Measurements from ENCODE around the gene LRFN2. TPM values are rescaled to one million over a fixed set of nuclear protein-coding genes. Genes with fewer than 3 reads are reported as not detected.

Gene LRFN2
- polyA plus RNA-seq (not detected in 3 replicates), polyA minus RNA-seq (not detected in 3 replicates)
- polyA plus RNA-seq (2011; ENCODE audit: low read depth) = not detected
- not detected in 2 replicates for polyA plus RNA-seq (2011; cell fraction: cytosol; rRNA removed)
- not detected in 2 replicates for polyA plus RNA-seq (2011; cell fraction: nucleus; rRNA removed)
- polyA plus RNA-seq (2012; ENCODE audit: low replicate concordance) = not detected in 2 replicates
- polyA minus RNA-seq (2011; cell fraction: cytosol; rRNA and poly(A)+ RNA removed) = not detected
- not detected in 2 replicates for polyA minus RNA-seq (2011; cell fraction: nucleus; rRNA and poly(A)+ RNA removed)

DNA sequence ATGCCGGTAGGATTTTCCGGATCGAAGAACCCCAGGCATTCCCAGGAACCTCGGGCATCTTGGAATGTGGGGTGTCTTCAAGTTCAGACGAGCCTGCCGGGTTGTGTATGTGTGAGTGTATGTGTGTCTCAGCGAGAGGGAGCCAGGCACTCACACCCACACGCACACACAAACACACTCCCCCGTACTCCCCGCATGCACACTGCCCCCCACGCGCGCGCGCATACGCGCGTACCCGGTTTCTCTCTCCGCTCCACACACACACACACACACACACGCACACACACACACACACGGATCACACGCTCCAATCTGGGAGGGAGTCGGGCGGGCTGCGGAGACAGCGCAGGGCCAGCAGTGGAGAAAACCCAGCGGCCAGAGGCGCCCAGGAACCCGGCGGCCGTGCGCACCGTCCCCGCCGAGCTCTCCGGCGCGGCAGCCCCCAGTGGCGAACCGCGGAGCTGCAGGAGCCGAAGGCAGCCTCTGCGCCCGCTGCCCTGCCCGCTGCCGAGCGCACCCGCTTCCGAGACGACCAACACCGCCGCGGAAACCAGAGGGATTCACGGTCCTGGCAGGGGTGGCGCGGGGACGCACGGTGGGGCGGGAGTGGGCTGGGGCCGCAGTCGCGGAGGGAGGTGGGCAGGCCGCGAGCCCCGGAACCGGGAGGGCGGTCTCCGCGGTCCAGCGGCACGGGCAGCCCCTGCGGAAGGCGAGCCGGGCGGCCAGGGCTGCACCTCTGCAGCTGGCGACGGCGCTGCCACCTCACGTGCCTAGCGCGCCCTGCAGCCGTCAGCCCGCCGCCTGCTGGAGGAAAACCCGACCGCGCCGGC, at the start of gene LRFN2:
LRFN2 (minus strand) TSS at position 125 of the 830 bp plus-strand sequence.
- Histone ChIP-seq H2AFZ (ENCODE audit: control insufficient read depth, low read length) (no peak within 1 kb of the TSS), H3K27me3 (ENCODE audit: control insufficient read depth, extremely low read depth, insufficient read depth, low read length) (peaks cover 51% of the 10 kb centered on the region)

DNA sequence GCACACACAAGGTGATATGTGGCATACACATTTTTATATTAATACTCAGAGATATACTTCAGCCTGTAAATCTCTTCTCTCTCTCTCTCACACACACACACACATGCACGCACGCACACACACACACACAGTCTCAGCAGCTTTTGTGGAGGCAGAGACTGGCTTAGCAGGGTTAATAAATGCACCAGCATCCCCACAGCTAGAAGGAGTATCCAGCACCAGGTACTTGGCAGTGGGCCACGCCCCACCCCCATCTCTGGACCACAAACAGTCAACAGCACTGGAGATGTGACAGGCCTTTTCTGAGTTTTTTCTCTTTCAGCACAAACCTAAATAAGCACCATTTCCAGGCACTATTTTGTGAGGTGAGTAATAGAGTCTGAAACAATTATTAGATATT, 47.3 kb upstream of the LRFN2 start:
- H4K20me1 ChIP-seq (ENCODE audit: control insufficient read depth, extremely low read depth, insufficient read depth, low read length) = no peaks in the 10 kb centered on the region
- no peak overlapping the region for H3K4me2 ChIP-seq (ENCODE audit: control insufficient read depth, extremely low read depth, insufficient read depth, low read depth, low read length)
- no peak overlapping the region for H3K4me3 ChIP-seq (ENCODE audit: control insufficient read depth in 2 of 3, extremely low read depth in 1 of 3, insufficient read depth in 2 of 3, low read depth in 1 of 3, low read length in 3 of 3)
- FAIRE-seq (no peak), DNase-seq (ENCODE audit: low read depth, low spot score) (no peak)
- H3K36me3 ChIP-seq (ENCODE audit: control insufficient read depth in 2 of 2, extremely low read depth in 1 of 2, insufficient read depth in 2 of 2, low read length in 2 of 2) = no peaks in the 10 kb centered on the region
- H2AFZ ChIP-seq (ENCODE audit: control insufficient read depth, low read length) = no peak overlapping the region
- dilution Hi-C loops (cut with MboI; ENCODE audit: extremely low pct_ligation_motif_present, low sequenced_read_pairs) = no loop called here
- H3K27ac ChIP-seq (ENCODE audit: control insufficient read depth, insufficient read depth, low read length) = no peak overlapping the region
- H3K9me1 ChIP-seq (ENCODE audit: control insufficient read depth, extremely low read depth, insufficient read depth, low read length) = no peaks in the 10 kb centered on the region
- no peaks in the 10 kb centered on the region for H3K9me3 ChIP-seq (ENCODE audit: control insufficient read depth, low read depth, low read length)
- TF ChIP-seq, protein P1, sequence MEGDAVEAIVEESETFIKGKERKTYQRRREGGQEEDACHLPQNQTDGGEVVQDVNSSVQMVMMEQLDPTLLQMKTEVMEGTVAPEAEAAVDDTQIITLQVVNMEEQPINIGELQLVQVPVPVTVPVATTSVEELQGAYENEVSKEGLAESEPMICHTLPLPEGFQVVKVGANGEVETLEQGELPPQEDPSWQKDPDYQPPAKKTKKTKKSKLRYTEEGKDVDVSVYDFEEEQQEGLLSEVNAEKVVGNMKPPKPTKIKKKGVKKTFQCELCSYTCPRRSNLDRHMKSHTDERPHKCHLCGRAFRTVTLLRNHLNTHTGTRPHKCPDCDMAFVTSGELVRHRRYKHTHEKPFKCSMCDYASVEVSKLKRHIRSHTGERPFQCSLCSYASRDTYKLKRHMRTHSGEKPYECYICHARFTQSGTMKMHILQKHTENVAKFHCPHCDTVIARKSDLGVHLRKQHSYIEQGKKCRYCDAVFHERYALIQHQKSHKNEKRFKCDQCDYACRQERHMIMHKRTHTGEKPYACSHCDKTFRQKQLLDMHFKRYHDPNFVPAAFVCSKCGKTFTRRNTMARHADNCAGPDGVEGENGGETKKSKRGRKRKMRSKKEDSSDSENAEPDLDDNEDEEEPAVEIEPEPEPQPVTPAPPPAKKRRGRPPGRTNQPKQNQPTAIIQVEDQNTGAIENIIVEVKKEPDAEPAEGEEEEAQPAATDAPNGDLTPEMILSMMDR (optimal IDR thresholded peaks at IDR 0.05 in 1 of 3, IDR thresholded peaks at IDR 0.05 in 1 of 3, conservative IDR thresholded peaks at IDR 0.05 in 1 of 3; ENCODE audit: extremely low read depth in 1 of 3, insufficient read depth in 2 of 3, low read length in 3 of 3) = no peak
- TF ChIP-seq EZH2 (IDR thresholded peaks at IDR 0.05; ENCODE audit: low read length) = no peak
- H3K27me3 ChIP-seq (ENCODE audit: control insufficient read depth, extremely low read depth, insufficient read depth, low read length) = peaks cover 10% of the 10 kb centered on the region
- no peaks in the 10 kb centered on the region for H3K4me1 ChIP-seq (ENCODE audit: control insufficient read depth, extremely low read depth, insufficient read depth, low read length)
- no peaks in the 10 kb centered on the region for H3K79me2 ChIP-seq (ENCODE audit: control insufficient read depth, insufficient read depth, low read length)
- no peak overlapping the region for H3K9ac ChIP-seq (ENCODE audit: control insufficient read depth, extremely low read depth, insufficient read depth, low read length)

More for the DNA sequence above, at the start of gene LRFN2:
- Histone ChIP-seq H3K9me3 (ENCODE audit: control insufficient read depth, low read depth, low read length) (no peaks in the 10 kb centered on the region), H3K36me3 (ENCODE audit: control insufficient read depth in 2 of 2, extremely low read depth in 1 of 2, insufficient read depth in 2 of 2, low read length in 2 of 2) (no peaks in the 10 kb centered on the region), H3K4me3 (ENCODE audit: control insufficient read depth in 2 of 3, extremely low read depth in 1 of 3, insufficient read depth in 2 of 3, low read depth in 1 of 3, low read length in 3 of 3) (peak within 1 kb of the TSS; percentile 8 to 47 (median 32)), H3K79me2 (ENCODE audit: control insufficient read depth, insufficient read depth, low read length) (no peaks in the 10 kb centered on the region), H3K4me2 (ENCODE audit: control insufficient read depth, extremely low read depth, insufficient read depth, low read depth, low read length) (peak within 1 kb of the TSS; percentile 76), H3K27ac (ENCODE audit: control insufficient read depth, insufficient read depth, low read length) (no peak within 1 kb of the TSS), H4K20me1 (ENCODE audit: control insufficient read depth, extremely low read depth, insufficient read depth, low read length) (no peaks in the 10 kb centered on the region), H3K9me1 (ENCODE audit: control insufficient read depth, extremely low read depth, insufficient read depth, low read length) (no peaks in the 10 kb centered on the region), H3K9ac (ENCODE audit: control insufficient read depth, extremely low read depth, insufficient read depth, low read length) (no peak within 1 kb of the TSS), H3K4me1 (ENCODE audit: control insufficient read depth, extremely low read depth, insufficient read depth, low read length) (peaks cover 4% of the 10 kb centered on the region)
- peak; percentile 60 for TF ChIP-seq EZH2 (IDR thresholded peaks at IDR 0.05; ENCODE audit: low read length)
- TF ChIP-seq, protein P1 (optimal IDR thresholded peaks at IDR 0.05 in 1 of 3, IDR thresholded peaks at IDR 0.05 in 1 of 3, conservative IDR thresholded peaks at IDR 0.05 in 1 of 3; ENCODE audit: extremely low read depth in 1 of 3, insufficient read depth in 2 of 3, low read length in 3 of 3) = peak; percentile 22 to 69 (median 66)
- FAIRE-seq = no peak
- no peak for DNase-seq (ENCODE audit: low read depth, low spot score)
- dilution Hi-C loops (cut with MboI; ENCODE audit: extremely low pct_ligation_motif_present, low sequenced_read_pairs) = no loop called here
